ENCODE data around the gene TRIML1.

- TF ChIP-seq CTCF (IDR thresholded peaks at IDR 0.05) (no peak), ZFX (IDR thresholded peaks at IDR 0.05; ENCODE audit: borderline replicate concordance) (no peak)
These were observed 29.2 kb upstream of the TRIML1 start for GRCh38 chr4:188110036-188110435.

Data from 22Rv1 (cell line).